GM23338 (cell line): Measurements from ENCODE around the gene DUSP1. TPM values are rescaled to one million over a fixed set of nuclear protein-coding genes. Genes with fewer than 3 reads are reported as not detected.

Experiments
- ATAC-seq: fragments of 200-7000 bp; cut with Tn5 transposase; 3 replicates; pipeline ENCODE4 v1.9.1; 2020
- DNase-seq: peaks from one replicate; pipeline ENCODE4 v3.0.0-alpha.2; 2015; ENCODE audit warnings: low spot score
- H2AFZ ChIP-seq: fragments of 200-600 bp; sonication (generic); 2 replicates; pipeline ENCODE4 v1.8.0; 2016; ENCODE audit warnings: antibody characterized with exemption, mild to moderate bottlenecking, moderate library complexity
- H3F3A ChIP-seq: fragments of 200-600 bp; sonication (generic); replicated peaks from 2 replicates; pipeline ENCODE4 v1.8.0; 2017; ENCODE audit warnings: antibody characterized with exemption, mixed run types, low read depth
- H3K27ac ChIP-seq: fragments of 200-600 bp; sonication (generic); 2 replicates; pipeline ENCODE4 v1.6.1; 2016; ENCODE audit warnings: low read depth
- H3K27me3 ChIP-seq: fragments of 200-600 bp; sonication (generic); 2 replicates; pipeline ENCODE4 v1.8.0; 2016; ENCODE audit warnings: mild to moderate bottlenecking, mixed run types, moderate library complexity; ENCODE audit not compliant: insufficient read depth
- H3K36me3 ChIP-seq: fragments of 200-600 bp; sonication (generic); 2 replicates; pipeline ENCODE4 v1.8.0; 2016; ENCODE audit warnings: mild to moderate bottlenecking; ENCODE audit not compliant: insufficient read depth
- H3K4me1 ChIP-seq: fragments of 200-600 bp; sonication (generic); 2 replicates; pipeline ENCODE4 v1.8.0; 2016; ENCODE audit warnings: mild to moderate bottlenecking, moderate library complexity; ENCODE audit not compliant: insufficient read depth
- H3K4me2 ChIP-seq: fragments of 200-600 bp; sonication (generic); 2 replicates; pipeline ENCODE4 v1.7.1; 2017; ENCODE audit warnings: mixed run types
- H3K4me3 ChIP-seq: fragments of 200-600 bp; sonication (generic); 2 replicates; pipeline ENCODE4 v1.6.1; 2016; ENCODE audit warnings: mixed run types
- H3K79me2 ChIP-seq: fragments of 200-600 bp; sonication (generic); replicated peaks from 2 replicates; pipeline ENCODE4 v1.8.0; 2017; ENCODE audit warnings: mild to moderate bottlenecking; ENCODE audit not compliant: insufficient read depth
- H3K9me2 ChIP-seq: fragments of 200-600 bp; sonication (generic); 2 replicates; pipeline ENCODE4 v1.8.0; 2017; ENCODE audit not compliant: insufficient read depth
- H4K20me1 ChIP-seq: fragments of 200-600 bp; sonication (generic); replicated peaks from 2 replicates; pipeline ENCODE4 v1.8.0; 2017; ENCODE audit warnings: mild to moderate bottlenecking; ENCODE audit not compliant: insufficient read depth
- H3K27ac Mint-ChIP-seq: 2 replicates; pipeline ENCODE4 v1.8.0; 2020; ENCODE audit warnings: inconsistent platforms, mild to moderate bottlenecking, moderate library complexity, mixed read lengths
- H3K27me3 Mint-ChIP-seq: 3 replicates; pipeline ENCODE4 v1.8.0; 2022; ENCODE audit warnings: low read depth, mild to moderate bottlenecking, moderate library complexity, mixed read lengths, inconsistent platforms; ENCODE audit not compliant: insufficient read depth, poor library complexity
- H3K36me3 Mint-ChIP-seq: 3 replicates; pipeline ENCODE4 v1.8.0; 2021; ENCODE audit warnings: low read depth, mild to moderate bottlenecking, inconsistent platforms, moderate library complexity, mixed read lengths
- H3K4me1 Mint-ChIP-seq: 3 replicates; pipeline ENCODE4 v1.8.0; 2020; ENCODE audit warnings: mild to moderate bottlenecking, inconsistent platforms, mixed read lengths
- H3K4me3 Mint-ChIP-seq: 3 replicates; pipeline ENCODE4 v1.8.0; 2021; ENCODE audit warnings: moderate library complexity, mild to moderate bottlenecking, inconsistent platforms, mixed read lengths
- H3K9me3 Mint-ChIP-seq: 3 replicates; pipeline ENCODE4 v1.8.0; 2020; ENCODE audit warnings: moderate library complexity, mild to moderate bottlenecking, inconsistent platforms, mixed read lengths
- CREB1 ChIP-seq: fragments of 250-450 bp; sonication (Bioruptor Pico); IDR thresholded peaks from 2 replicates; pipeline ENCODE4 v1.5.0; 2020; ENCODE audit warnings: low read depth, mild to moderate bottlenecking, moderate library complexity
- EZH2 ChIP-seq: fragments of 200-600 bp; sonication (generic); IDR thresholded peaks from one replicate; pipeline ENCODE4 v1.8.0; 2017; ENCODE audit warnings: antibody characterized with exemption, mild to moderate bottlenecking, low read depth; ENCODE audit not compliant: unreplicated experiment
- EZH2phosphoT487 ChIP-seq: fragments of 200-600 bp; sonication (generic); IDR thresholded peaks from one replicate; pipeline ENCODE4 v1.8.1; 2018; ENCODE audit warnings: antibody characterized with exemption; ENCODE audit not compliant: unreplicated experiment
- JUNB ChIP-seq: IDR thresholded peaks from one replicate; pipeline ENCODE4 v1.6.1; 2016; ENCODE audit warnings: antibody characterized with exemption; ENCODE audit not compliant: unreplicated experiment
- NANOG ChIP-seq: IDR thresholded peaks from 2 replicates; pipeline ENCODE4 v1.6.1; 2016; ENCODE audit warnings: antibody characterized with exemption, borderline replicate concordance
- POLR2AphosphoS5 ChIP-seq: IDR thresholded peaks from 2 replicates; pipeline ENCODE4 v1.6.1; 2016; ENCODE audit warnings: antibody characterized with exemption, low read depth
- STAT1 ChIP-seq: IDR thresholded peaks from one replicate; pipeline ENCODE4 v1.6.1; 2016; ENCODE audit warnings: antibody characterized with exemption; ENCODE audit not compliant: unreplicated experiment
- ZNF114 ChIP-seq: fragments of 250-450 bp; sonication (Bioruptor Pico); IDR thresholded peaks from 2 replicates; pipeline ENCODE4 v1.5.0; 2020; ENCODE audit warnings: mild to moderate bottlenecking, moderate library complexity
- ZNF331 ChIP-seq: fragments of 250-450 bp; sonication (Bioruptor Pico); IDR thresholded peaks from 2 replicates; pipeline ENCODE4 v1.5.0; 2020; ENCODE audit warnings: low read depth, mild to moderate bottlenecking, moderate library complexity
- polyA plus RNA-seq: library from polyadenylated mRNA; unstranded; fragments of >200 nt; fragmentation: Nextera tagmentation; extraction: Ambion mirVana; gene quantifications from 2 replicates; pipeline ENCODE4 v1.2.1, GENCODE V29; 2016
- total RNA-seq: library from RNA; depleted of rRNA; stranded (reverse); fragments of >200 nt; shearing (Covaris generic); gene quantifications from 2 replicates; pipeline ENCODE4 v1.2.3, GENCODE V29; 2014
- TF ChIP-seq, protein P1 (sequence below): IDR thresholded peaks from 2 replicates; pipeline ENCODE4 v1.6.1; 2016; ENCODE audit warnings: antibody characterized with exemption
- TF ChIP-seq, protein P2 (sequence below), 2 experiments: fragments of 200-600 bp in 1 of 2; sonication (generic) in 1 of 2; conservative IDR thresholded peaks; 2 replicates each; pipeline versions ENCODE4 v1.5.1 to v1.6.1; 2016 to 2017; ENCODE audit warnings: antibody characterized with exemption in 2 of 2, low read depth in 2 of 2, mild to moderate bottlenecking in 2 of 2, moderate library complexity in 1 of 2
- TF ChIP-seq, protein P3 (sequence below): IDR thresholded peaks from one replicate; pipeline ENCODE4 v1.6.1; 2018; ENCODE audit warnings: antibody characterized with exemption; ENCODE audit not compliant: unreplicated experiment
- TF ChIP-seq, protein P4 (sequence below): fragments of 250-450 bp; sonication (Bioruptor Pico); IDR thresholded peaks from 2 replicates; pipeline ENCODE4 v1.5.0; 2020; ENCODE audit warnings: mild to moderate bottlenecking, moderate library complexity

DUSP1 gene
- total and polyA plus RNA-seq, 2 experiments from 2014 or later, result 9.7 to 17.2 TPM

DNA sequence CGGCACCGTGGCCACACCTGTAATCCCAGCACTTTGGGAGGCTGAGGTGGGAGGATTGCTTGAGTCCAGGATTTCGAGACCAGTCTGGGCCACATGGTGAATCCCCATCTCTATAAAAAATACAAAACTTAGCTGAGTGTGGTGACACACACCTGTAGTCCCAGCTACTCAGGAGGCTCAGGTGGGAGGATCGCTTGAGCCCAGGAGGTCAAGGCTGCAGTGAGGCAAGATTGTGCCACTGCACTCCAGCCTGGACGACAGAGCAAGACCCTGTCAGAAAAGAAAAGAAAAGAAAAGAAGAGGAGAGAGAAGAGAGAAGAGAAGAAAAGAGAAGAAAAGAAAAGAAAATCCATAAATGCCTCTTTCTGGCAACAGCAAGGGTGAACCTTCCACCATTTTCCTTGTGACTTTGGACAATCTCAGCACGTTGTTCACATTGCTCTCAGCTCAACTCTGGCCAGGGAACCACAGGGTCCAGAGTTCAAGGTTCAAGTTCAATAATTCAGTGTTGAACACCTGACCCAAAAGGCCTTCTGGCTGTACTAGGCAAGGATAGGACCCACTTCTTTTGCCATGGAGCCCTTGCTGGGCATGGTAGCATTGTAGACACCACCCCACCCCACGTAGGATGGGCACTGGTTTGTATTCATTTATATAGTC lies 14.6 kb upstream of the DUSP1 start:
- no peak overlapping the region for H2AFZ ChIP-seq
- Mint-ChIP-seq H3K9me3 (no peaks in the 10 kb centered on the region), H3K4me3 (no peak overlapping the region)

More for the DNA sequence above, 14.6 kb upstream of the DUSP1 start:
- Mint-ChIP-seq H3K4me1 (peaks cover 9% of the 10 kb centered on the region; the same call in 2 of the 3 replicates), H3K27ac (no peak overlapping the region), H3K27me3 (peaks cover 5% of the 10 kb centered on the region), H3K36me3 (no peaks in the 10 kb centered on the region)
- Histone ChIP-seq H3K4me2 (no peak overlapping the region), H3K9me2 (no peaks in the 10 kb centered on the region), H3K4me3 (no peak overlapping the region), H3K27me3 (no peaks in the 10 kb centered on the region), H3K36me3 (no peaks in the 10 kb centered on the region), H3K27ac (no peak overlapping the region), H3F3A (no peaks in the 10 kb centered on the region), H3K4me1 (peaks cover 6% of the 10 kb centered on the region; the same call in 1 of the 2 replicates), H3K79me2 (no peaks in the 10 kb centered on the region), H4K20me1 (no peaks in the 10 kb centered on the region)
- TF ChIP-seq ZNF114 (CRISPR knock-in tag), result no peak
- TF ChIP-seq EZH2phosphoT487, result no peak
- TF ChIP-seq, protein P1, sequence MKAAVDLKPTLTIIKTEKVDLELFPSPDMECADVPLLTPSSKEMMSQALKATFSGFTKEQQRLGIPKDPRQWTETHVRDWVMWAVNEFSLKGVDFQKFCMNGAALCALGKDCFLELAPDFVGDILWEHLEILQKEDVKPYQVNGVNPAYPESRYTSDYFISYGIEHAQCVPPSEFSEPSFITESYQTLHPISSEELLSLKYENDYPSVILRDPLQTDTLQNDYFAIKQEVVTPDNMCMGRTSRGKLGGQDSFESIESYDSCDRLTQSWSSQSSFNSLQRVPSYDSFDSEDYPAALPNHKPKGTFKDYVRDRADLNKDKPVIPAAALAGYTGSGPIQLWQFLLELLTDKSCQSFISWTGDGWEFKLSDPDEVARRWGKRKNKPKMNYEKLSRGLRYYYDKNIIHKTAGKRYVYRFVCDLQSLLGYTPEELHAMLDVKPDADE, result no peak
- TF ChIP-seq EZH2, result no peak
- TF ChIP-seq, protein P2, sequence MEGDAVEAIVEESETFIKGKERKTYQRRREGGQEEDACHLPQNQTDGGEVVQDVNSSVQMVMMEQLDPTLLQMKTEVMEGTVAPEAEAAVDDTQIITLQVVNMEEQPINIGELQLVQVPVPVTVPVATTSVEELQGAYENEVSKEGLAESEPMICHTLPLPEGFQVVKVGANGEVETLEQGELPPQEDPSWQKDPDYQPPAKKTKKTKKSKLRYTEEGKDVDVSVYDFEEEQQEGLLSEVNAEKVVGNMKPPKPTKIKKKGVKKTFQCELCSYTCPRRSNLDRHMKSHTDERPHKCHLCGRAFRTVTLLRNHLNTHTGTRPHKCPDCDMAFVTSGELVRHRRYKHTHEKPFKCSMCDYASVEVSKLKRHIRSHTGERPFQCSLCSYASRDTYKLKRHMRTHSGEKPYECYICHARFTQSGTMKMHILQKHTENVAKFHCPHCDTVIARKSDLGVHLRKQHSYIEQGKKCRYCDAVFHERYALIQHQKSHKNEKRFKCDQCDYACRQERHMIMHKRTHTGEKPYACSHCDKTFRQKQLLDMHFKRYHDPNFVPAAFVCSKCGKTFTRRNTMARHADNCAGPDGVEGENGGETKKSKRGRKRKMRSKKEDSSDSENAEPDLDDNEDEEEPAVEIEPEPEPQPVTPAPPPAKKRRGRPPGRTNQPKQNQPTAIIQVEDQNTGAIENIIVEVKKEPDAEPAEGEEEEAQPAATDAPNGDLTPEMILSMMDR (conservative IDR thresholded peaks at IDR 0.05; ENCODE audit: low read depth in 2 of 2), result no peak
- TF ChIP-seq POLR2AphosphoS5, result no peak
- TF ChIP-seq, protein P3, sequence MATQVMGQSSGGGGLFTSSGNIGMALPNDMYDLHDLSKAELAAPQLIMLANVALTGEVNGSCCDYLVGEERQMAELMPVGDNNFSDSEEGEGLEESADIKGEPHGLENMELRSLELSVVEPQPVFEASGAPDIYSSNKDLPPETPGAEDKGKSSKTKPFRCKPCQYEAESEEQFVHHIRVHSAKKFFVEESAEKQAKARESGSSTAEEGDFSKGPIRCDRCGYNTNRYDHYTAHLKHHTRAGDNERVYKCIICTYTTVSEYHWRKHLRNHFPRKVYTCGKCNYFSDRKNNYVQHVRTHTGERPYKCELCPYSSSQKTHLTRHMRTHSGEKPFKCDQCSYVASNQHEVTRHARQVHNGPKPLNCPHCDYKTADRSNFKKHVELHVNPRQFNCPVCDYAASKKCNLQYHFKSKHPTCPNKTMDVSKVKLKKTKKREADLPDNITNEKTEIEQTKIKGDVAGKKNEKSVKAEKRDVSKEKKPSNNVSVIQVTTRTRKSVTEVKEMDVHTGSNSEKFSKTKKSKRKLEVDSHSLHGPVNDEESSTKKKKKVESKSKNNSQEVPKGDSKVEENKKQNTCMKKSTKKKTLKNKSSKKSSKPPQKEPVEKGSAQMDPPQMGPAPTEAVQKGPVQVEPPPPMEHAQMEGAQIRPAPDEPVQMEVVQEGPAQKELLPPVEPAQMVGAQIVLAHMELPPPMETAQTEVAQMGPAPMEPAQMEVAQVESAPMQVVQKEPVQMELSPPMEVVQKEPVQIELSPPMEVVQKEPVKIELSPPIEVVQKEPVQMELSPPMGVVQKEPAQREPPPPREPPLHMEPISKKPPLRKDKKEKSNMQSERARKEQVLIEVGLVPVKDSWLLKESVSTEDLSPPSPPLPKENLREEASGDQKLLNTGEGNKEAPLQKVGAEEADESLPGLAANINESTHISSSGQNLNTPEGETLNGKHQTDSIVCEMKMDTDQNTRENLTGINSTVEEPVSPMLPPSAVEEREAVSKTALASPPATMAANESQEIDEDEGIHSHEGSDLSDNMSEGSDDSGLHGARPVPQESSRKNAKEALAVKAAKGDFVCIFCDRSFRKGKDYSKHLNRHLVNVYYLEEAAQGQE, result no peak
- TF ChIP-seq ZNF331 (CRISPR knock-in tag), result no peak
- TF ChIP-seq, protein P4, sequence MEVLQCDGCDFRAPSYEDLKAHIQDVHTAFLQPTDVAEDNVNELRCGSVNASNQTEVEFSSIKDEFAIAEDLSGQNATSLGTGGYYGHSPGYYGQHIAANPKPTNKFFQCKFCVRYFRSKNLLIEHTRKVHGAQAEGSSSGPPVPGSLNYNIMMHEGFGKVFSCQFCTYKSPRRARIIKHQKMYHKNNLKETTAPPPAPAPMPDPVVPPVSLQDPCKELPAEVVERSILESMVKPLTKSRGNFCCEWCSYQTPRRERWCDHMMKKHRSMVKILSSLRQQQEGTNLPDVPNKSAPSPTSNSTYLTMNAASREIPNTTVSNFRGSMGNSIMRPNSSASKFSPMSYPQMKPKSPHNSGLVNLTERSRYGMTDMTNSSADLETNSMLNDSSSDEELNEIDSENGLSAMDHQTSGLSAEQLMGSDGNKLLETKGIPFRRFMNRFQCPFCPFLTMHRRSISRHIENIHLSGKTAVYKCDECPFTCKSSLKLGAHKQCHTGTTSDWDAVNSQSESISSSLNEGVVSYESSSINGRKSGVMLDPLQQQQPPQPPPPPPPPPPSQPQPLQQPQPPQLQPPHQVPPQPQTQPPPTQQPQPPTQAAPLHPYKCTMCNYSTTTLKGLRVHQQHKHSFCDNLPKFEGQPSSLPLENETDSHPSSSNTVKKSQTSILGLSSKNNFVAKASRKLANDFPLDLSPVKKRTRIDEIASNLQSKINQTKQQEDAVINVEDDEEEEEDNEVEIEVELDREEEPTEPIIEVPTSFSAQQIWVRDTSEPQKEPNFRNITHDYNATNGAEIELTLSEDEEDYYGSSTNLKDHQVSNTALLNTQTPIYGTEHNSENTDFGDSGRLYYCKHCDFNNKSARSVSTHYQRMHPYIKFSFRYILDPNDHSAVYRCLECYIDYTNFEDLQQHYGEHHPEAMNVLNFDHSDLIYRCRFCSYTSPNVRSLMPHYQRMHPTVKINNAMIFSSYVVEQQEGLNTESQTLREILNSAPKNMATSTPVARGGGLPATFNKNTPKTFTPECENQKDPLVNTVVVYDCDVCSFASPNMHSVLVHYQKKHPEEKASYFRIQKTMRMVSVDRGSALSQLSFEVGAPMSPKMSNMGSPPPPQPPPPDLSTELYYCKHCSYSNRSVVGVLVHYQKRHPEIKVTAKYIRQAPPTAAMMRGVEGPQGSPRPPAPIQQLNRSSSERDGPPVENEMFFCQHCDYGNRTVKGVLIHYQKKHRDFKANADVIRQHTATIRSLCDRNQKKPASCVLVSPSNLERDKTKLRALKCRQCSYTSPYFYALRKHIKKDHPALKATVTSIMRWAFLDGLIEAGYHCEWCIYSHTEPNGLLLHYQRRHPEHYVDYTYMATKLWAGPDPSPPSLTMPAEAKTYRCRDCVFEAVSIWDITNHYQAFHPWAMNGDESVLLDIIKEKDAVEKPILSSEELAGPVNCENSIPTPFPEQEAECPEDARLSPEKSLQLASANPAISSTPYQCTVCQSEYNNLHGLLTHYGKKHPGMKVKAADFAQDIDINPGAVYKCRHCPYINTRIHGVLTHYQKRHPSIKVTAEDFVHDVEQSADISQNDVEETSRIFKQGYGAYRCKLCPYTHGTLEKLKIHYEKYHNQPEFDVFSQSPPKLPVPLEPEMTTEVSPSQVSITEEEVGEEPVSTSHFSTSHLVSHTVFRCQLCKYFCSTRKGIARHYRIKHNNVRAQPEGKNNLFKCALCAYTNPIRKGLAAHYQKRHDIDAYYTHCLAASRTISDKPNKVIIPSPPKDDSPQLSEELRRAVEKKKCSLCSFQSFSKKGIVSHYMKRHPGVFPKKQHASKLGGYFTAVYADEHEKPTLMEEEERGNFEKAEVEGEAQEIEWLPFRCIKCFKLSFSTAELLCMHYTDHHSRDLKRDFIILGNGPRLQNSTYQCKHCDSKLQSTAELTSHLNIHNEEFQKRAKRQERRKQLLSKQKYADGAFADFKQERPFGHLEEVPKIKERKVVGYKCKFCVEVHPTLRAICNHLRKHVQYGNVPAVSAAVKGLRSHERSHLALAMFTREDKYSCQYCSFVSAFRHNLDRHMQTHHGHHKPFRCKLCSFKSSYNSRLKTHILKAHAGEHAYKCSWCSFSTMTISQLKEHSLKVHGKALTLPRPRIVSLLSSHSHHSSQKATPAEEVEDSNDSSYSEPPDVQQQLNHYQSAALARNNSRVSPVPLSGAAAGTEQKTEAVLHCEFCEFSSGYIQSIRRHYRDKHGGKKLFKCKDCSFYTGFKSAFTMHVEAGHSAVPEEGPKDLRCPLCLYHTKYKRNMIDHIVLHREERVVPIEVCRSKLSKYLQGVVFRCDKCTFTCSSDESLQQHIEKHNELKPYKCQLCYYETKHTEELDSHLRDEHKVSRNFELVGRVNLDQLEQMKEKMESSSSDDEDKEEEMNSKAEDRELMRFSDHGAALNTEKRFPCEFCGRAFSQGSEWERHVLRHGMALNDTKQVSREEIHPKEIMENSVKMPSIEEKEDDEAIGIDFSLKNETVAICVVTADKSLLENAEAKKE (CRISPR knock-in tag), result no peak
- no peak for TF ChIP-seq CREB1 (CRISPR knock-in tag)
- no peak for TF ChIP-seq NANOG
- no peak for TF ChIP-seq JUNB
- no peak for TF ChIP-seq STAT1
- no peak for ATAC-seq
- no peak for DNase-seq
